ENCODE results near the gene CSF2.

DNA sequence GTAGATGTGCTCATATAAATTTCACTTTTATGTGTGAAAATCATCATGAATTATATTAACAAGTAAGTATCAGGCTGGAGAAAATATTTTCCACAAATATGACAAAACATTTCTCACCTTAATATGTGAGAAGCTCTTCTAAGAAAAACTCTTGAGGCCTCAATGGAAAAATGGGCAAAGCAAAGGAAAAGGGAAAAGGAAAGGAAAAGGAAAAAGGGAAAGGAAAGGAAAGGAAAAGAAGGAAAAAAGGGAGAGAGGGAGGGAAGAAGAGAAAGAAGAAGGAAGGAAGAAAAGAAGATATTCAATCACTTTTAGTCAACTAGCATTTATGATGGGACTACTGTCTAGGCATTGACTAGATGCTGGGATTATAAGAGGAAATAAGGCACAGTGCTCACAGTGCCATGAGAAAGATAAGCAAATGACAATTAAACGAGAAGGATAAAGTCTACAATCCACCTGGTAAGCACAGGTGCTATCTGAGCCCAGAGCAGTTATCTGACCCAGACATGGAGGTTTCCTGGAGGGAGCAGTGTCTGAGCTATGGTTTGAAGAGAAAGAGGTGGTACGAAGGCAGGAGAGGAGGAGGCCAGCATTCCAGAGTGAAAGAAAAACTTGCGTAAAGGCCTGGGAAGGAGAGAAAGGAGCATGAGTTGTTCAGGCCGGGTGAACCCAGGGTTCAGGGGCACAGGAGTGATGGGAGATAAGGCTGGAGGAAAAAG, 43.8 kb upstream of the CSF2 start:
- no peak for TF ChIP-seq POLR2AphosphoS5 (IDR thresholded peaks at IDR 0.05; ENCODE audit: low read depth, low read length)
- TF ChIP-seq CTCF (IDR thresholded peaks at IDR 0.05), result no peak
- no peak for TF ChIP-seq REST (IDR thresholded peaks at IDR 0.05; ENCODE audit: insufficient read depth in 1 of 2, low read depth in 2 of 2, low read length in 1 of 2)
- TF ChIP-seq SIN3A (IDR thresholded peaks at IDR 0.05; ENCODE audit: borderline replicate concordance, insufficient read depth, low read depth, low read length), result no peak
- no peak for TF ChIP-seq TCF7L2 (IDR thresholded peaks at IDR 0.05; ENCODE audit: low read depth, low read length)

Data from Panc1 (cell line).